Activated naive CD8-positive, alpha-beta T cell (primary cell): ENCODE results near the gene PFKFB4.
A peak's percentile ranks its signal among the peaks of the same experiment; 100 is the strongest.

ENCODE experiments used
- H3K27ac Mint-ChIP-seq: one replicate; pipeline ENCODE4 v1.8.0; 2021; ENCODE audit warnings: mixed read lengths
- H3K27me3 Mint-ChIP-seq: one replicate; pipeline ENCODE4 v1.8.0; 2021; ENCODE audit warnings: mixed read lengths
- H3K36me3 Mint-ChIP-seq: one replicate; pipeline ENCODE4 v1.8.0; 2021; ENCODE audit warnings: mixed read lengths
- H3K4me1 Mint-ChIP-seq: one replicate; pipeline ENCODE4 v1.8.0; 2021; ENCODE audit warnings: low read depth, mixed read lengths
- H3K4me3 Mint-ChIP-seq: one replicate; pipeline ENCODE4 v1.8.0; 2021; ENCODE audit warnings: mild to moderate bottlenecking, mixed read lengths
- H3K9me3 Mint-ChIP-seq: one replicate; pipeline ENCODE4 v1.8.0; 2021; ENCODE audit warnings: low read depth, mixed read lengths

PFKFB4 gene

GRCh38 chr3:48568476-48568875 is 11.9 kb upstream of the PFKFB4 start:
- Mint-ChIP-seq H3K9me3 (no peaks in the 10 kb centered on the region), H3K4me1 (no peaks in the 10 kb centered on the region), H3K27me3 (no peaks in the 10 kb centered on the region), H3K36me3 (no peaks in the 10 kb centered on the region), H3K4me3 (no peak overlapping the region), H3K27ac (no peak overlapping the region)

DNA sequence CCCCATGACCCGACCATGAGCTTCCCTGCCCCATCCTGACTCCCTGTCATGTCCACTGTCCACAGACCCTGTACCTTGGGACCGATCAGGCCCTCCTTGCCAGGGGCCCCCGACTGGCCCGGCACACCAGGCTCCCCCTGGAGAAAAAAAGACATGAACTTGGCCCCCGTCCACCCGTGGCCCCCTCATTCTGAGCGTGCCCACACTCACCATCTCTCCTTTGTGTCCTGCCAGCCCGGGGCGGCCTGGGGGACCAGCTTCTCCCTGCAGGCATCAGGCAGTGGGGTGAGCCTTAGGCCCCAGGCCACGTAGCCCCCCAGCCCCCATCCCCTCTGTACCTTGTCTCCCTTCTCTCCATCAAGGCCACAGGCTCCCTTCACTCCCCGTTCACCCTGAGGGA is 10.9 kb upstream of the PFKFB4 start:
- Mint-ChIP-seq H3K36me3 (no peaks in the 10 kb centered on the region), H3K4me1 (no peaks in the 10 kb centered on the region), H3K4me3 (no peak overlapping the region), H3K9me3 (no peaks in the 10 kb centered on the region), H3K27ac (no peak overlapping the region), H3K27me3 (no peaks in the 10 kb centered on the region)

- Mint-ChIP-seq H3K4me3 (no peak overlapping the region), H3K27me3 (no peaks in the 10 kb centered on the region), H3K27ac (no peak overlapping the region), H3K36me3 (no peaks in the 10 kb centered on the region), H3K4me1 (no peaks in the 10 kb centered on the region), H3K9me3 (no peaks in the 10 kb centered on the region)
Observed at GRCh38 chr3:48567090-48567489, 10.5 kb upstream of the PFKFB4 start.

DNA sequence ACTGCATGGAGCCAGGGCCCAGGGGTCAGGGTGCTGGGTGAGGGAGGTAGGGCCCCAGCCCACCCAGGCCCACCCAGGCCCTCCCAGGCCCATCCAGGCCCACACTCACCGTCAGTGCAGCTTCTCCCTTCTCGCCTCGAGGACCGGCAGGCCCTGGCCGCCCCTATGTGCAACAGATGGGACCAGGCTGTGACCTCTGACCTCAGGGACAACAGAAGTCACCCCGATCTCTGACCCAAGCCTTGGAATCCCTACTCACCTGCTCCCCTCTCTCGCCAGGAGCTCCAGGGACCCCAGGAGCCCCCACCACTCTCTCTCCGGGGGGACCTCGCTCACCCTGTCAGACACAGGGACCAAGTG is 9.8 kb upstream of the PFKFB4 start:
- Mint-ChIP-seq H3K27me3 (no peaks in the 10 kb centered on the region), H3K4me1 (no peaks in the 10 kb centered on the region), H3K36me3 (no peaks in the 10 kb centered on the region), H3K9me3 (no peaks in the 10 kb centered on the region), H3K27ac (no peak overlapping the region), H3K4me3 (no peak overlapping the region)

- H3K4me1 Mint-ChIP-seq: no peaks in the 10 kb centered on the region
- no peaks in the 10 kb centered on the region for H3K27me3 Mint-ChIP-seq
- no peak overlapping the region for H3K4me3 Mint-ChIP-seq
- no peak overlapping the region for H3K27ac Mint-ChIP-seq
- H3K9me3 Mint-ChIP-seq: no peaks in the 10 kb centered on the region
- H3K36me3 Mint-ChIP-seq: no peaks in the 10 kb centered on the region
Observed at GRCh38 chr3:48565591-48566400, 9.2 kb upstream of the PFKFB4 start.

- no peak overlapping the region for H3K27ac Mint-ChIP-seq
- no peaks in the 10 kb centered on the region for H3K36me3 Mint-ChIP-seq
- H3K27me3 Mint-ChIP-seq: no peaks in the 10 kb centered on the region
- H3K9me3 Mint-ChIP-seq: no peaks in the 10 kb centered on the region
- H3K4me3 Mint-ChIP-seq: no peak overlapping the region
- H3K4me1 Mint-ChIP-seq: no peaks in the 10 kb centered on the region
Observed at GRCh38 chr3:48565186-48565585, 8.6 kb upstream of the PFKFB4 start.

DNA sequence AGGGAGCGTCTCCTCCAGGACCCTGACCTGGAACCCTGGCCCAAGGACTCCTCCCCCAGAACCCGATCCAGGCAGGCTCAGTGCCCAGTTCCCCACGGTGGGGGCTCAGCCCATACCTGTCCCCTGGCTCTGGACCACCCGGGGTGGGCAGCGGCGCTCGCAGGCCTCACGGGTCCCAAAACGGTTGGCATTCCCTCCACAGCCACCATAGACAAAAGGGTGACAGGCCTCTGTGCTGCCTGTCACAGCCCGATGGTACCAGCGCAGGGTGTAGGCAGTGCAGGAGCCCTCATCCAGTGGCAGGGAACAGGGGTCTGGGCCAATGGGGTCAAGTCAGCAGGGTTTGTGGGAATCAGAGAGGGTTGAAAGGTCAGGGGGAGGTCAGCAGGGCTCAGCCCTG is 8.1 kb upstream of the PFKFB4 start:
- Mint-ChIP-seq H3K36me3 (no peaks in the 10 kb centered on the region), H3K27ac (no peak overlapping the region), H3K27me3 (no peaks in the 10 kb centered on the region), H3K4me1 (no peaks in the 10 kb centered on the region), H3K9me3 (no peaks in the 10 kb centered on the region), H3K4me3 (no peak overlapping the region)

- H3K9me3 Mint-ChIP-seq: no peaks in the 10 kb centered on the region
- H3K27ac Mint-ChIP-seq: no peak overlapping the region
- no peaks in the 10 kb centered on the region for H3K27me3 Mint-ChIP-seq
- no peaks in the 10 kb centered on the region for H3K36me3 Mint-ChIP-seq
- H3K4me1 Mint-ChIP-seq: no peaks in the 10 kb centered on the region
- no peak overlapping the region for H3K4me3 Mint-ChIP-seq
Observed at GRCh38 chr3:48564022-48564421, 7.4 kb upstream of the PFKFB4 start.

DNA sequence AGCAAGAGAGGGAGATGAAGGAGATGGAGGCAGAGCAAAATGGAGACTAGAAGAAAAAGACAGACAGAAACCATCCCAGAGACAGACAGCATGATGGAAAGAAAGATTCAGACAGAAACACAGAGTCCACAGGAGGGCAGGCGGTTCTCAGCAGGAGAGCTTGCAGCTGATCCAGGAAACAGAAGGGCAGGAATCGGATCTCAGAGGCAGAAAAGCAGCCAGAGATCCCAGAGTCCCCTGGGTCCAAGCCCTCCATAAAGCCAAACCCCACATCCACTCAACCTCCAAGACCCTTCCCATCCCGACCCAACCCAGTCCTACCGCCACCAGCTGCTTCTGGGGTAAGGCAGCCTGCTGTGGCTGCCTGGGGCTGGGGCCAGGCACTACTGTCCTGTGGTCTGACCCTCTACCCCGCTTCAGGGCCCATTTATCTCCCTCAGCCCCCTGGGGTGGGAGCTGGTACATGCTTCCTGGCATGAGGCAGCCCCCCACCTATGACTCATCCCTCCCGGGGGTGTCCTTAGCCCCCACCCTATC is 6.8 kb upstream of the PFKFB4 start, which contains the start of gene UCN2:
Gene UCN2 (minus strand): TSS at position 400 of the 537 bp plus-strand sequence. CDS start 657 bp downstream, outside the sequence.
- H3K27ac Mint-ChIP-seq: no peak within 1 kb of the TSS
- H3K36me3 Mint-ChIP-seq: no peaks in the 10 kb centered on the region
- no peak within 1 kb of the TSS for H3K4me3 Mint-ChIP-seq
- no peaks in the 10 kb centered on the region for H3K9me3 Mint-ChIP-seq
- H3K27me3 Mint-ChIP-seq: no peaks in the 10 kb centered on the region
- peaks cover 3% of the 10 kb centered on the region for H3K4me1 Mint-ChIP-seq

- Mint-ChIP-seq H3K9me3 (no peaks in the 10 kb centered on the region), H3K27ac (no peak overlapping the region), H3K4me1 (peaks cover 10% of the 10 kb centered on the region), H3K36me3 (no peaks in the 10 kb centered on the region), H3K4me3 (no peak overlapping the region), H3K27me3 (no peaks in the 10 kb centered on the region)
Observed at GRCh38 chr3:48562367-48563095, 5.9 kb upstream of the PFKFB4 start.

DNA sequence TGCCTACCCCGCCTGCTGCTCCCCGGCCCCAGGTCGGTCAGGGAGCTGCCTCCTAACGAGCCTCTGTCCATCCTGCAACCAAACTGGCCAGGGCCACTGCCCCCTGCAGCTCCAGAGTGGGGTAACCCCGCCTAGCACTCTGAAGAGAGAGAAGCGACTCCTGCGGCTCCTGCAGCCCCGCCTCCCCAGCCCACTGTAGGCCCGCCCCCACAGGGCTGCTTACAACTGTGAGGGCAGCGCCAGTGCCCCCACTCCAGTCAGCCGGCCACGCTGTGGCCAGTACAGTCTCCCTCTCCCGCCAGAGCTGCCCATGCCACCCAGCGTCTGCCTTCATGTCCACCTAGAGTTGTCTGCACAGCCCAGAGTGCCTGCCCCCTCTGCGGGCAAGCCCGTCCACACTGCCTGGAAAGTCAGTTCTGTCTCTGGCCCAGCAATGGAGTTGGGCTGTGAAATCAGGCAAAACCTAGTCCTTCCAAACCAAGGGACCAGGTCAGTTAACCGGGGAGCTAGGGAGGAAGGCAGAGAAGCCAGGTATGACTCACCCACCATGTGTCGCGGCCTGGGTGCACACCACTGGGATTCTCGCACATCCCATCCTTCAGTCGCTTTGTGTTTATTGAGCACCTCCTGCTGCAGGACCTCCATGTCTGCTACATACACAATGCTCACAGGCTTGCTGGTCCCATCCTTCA is 4.6 kb upstream of the PFKFB4 start:
- H3K4me3 Mint-ChIP-seq: no peak overlapping the region
- H3K4me1 Mint-ChIP-seq: peaks cover 15% of the 10 kb centered on the region
- H3K9me3 Mint-ChIP-seq: no peaks in the 10 kb centered on the region
- no peak overlapping the region for H3K27ac Mint-ChIP-seq
- H3K36me3 Mint-ChIP-seq: no peaks in the 10 kb centered on the region
- H3K27me3 Mint-ChIP-seq: no peaks in the 10 kb centered on the region

- no peaks in the 10 kb centered on the region for H3K36me3 Mint-ChIP-seq
- peaks cover 17% of the 10 kb centered on the region for H3K4me1 Mint-ChIP-seq
- H3K27me3 Mint-ChIP-seq: no peaks in the 10 kb centered on the region
- no peaks in the 10 kb centered on the region for H3K9me3 Mint-ChIP-seq
- H3K27ac Mint-ChIP-seq: no peak overlapping the region
- H3K4me3 Mint-ChIP-seq: no peak overlapping the region
Observed at GRCh38 chr3:48560648-48561018, 4.0 kb upstream of the PFKFB4 start.

DNA sequence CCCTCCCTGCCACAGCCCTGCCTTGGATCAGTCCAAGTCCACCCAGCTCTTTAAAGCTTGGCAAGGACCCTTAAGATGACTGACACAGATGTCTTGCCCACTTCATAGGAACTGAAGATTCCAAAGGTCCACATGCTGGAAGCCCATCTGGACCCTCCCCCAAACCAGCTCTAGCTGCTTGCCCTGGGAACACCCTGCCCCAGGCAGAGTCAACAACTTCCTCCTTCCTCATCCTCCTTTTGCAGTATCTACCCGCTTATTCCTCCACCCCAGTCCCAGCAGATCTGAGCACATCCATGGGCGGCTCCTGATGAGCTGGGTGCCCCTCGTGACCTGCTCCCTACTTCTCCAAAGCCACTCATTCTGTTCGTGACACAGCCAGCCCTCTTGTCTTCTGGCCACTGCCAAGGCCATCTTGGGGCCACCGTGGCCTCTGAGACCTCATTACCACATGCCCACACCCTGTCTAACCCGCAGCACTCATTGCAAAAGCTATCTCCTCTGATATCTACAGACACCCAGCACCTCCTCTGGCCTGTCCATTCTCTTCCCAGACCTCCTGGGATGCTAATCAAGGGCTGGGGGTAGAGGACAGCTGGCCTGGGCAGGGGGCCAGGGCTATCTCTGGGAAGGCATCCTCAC is 2.0 kb upstream of the PFKFB4 start:
- Mint-ChIP-seq H3K9me3 (no peaks in the 10 kb centered on the region), H3K4me1 (peaks cover 17% of the 10 kb centered on the region), H3K4me3 (peak overlapping the region; percentile 61), H3K36me3 (no peaks in the 10 kb centered on the region), H3K27me3 (no peaks in the 10 kb centered on the region), H3K27ac (no peak overlapping the region)

GRCh38 chr3:48555949-48556795 is 431 bp downstream of the PFKFB4 start:
- Mint-ChIP-seq H3K36me3 (no peaks in the 10 kb centered on the region), H3K27ac (no peak overlapping the region), H3K4me1 (peaks cover 17% of the 10 kb centered on the region), H3K9me3 (no peaks in the 10 kb centered on the region), H3K27me3 (no peaks in the 10 kb centered on the region), H3K4me3 (peak overlapping the region; percentile 90)
